SK-N-SH treated with all-trans-retinoic acid at 6 μM for 48 hours (cell line): ENCODE data around the gene TNFRSF1B.

ENCODE experiments used
- ATAC-seq: fragments of 200-7000 bp; cut with Tn5 transposase; 3 replicates; pipeline ENCODE4 v1.9.1; 2020; ENCODE audit warnings: mild to moderate bottlenecking, moderate library complexity
- ARNTL ChIP-seq: fragments of 450-650 bp; formaldehyde crosslinking; IDR thresholded peaks from 2 replicates; pipeline ENCODE4 v1.5.0; 2020; ENCODE audit warnings: low read depth, mild to moderate bottlenecking, moderate library complexity, borderline replicate concordance
- BACH2 ChIP-seq: fragments of 250-450 bp; sonication (Bioruptor Pico); IDR thresholded peaks from 2 replicates; pipeline ENCODE4 v1.9.0; 2021; ENCODE audit warnings: mild to moderate bottlenecking, borderline replicate concordance
- CREB5 ChIP-seq: fragments of 250-450 bp; sonication (Bioruptor Pico); IDR thresholded peaks from 2 replicates; pipeline ENCODE4 v1.5.1; 2020; ENCODE audit warnings: low read depth, mild to moderate bottlenecking, moderate library complexity
- CSDC2 ChIP-seq: fragments of 250-450 bp; sonication (Bioruptor Pico); IDR thresholded peaks from 2 replicates; pipeline ENCODE4 v1.5.0; 2020; ENCODE audit warnings: mild to moderate bottlenecking, moderate library complexity
- CSRNP3 ChIP-seq: fragments of 250-450 bp; sonication (Bioruptor Pico); IDR thresholded peaks from 2 replicates; pipeline ENCODE4 v1.5.1; 2021; ENCODE audit warnings: mild to moderate bottlenecking, moderate library complexity
- GLIS3 ChIP-seq: fragments of 250-450 bp; sonication (Bioruptor Pico); IDR thresholded peaks from 2 replicates; pipeline ENCODE4 v1.5.0; 2020; ENCODE audit warnings: mild to moderate bottlenecking, moderate library complexity
- ISL1 ChIP-seq: fragments of 250-450 bp; sonication (Bioruptor Pico); IDR thresholded peaks from 2 replicates; pipeline ENCODE4 v2.1.2; 2022; ENCODE audit warnings: mild to moderate bottlenecking, moderate library complexity
- OSR1 ChIP-seq: fragments of 250-450 bp; sonication (Bioruptor Pico); IDR thresholded peaks from 2 replicates; pipeline ENCODE4 v1.8.0; 2022; ENCODE audit warnings: moderate library complexity, mild to moderate bottlenecking, inconsistent platforms
- PATZ1 ChIP-seq: fragments of 250-450 bp; sonication (Bioruptor Pico); IDR thresholded peaks from 2 replicates; pipeline ENCODE4 v1.8.0; 2020; ENCODE audit warnings: mild to moderate bottlenecking, moderate library complexity, borderline replicate concordance
- POU6F1 ChIP-seq: fragments of 250-450 bp; sonication (Bioruptor Pico); IDR thresholded peaks from 2 replicates; pipeline ENCODE4 v1.8.0; 2021; ENCODE audit warnings: low read depth, mild to moderate bottlenecking, moderate library complexity, borderline replicate concordance
- PPARA ChIP-seq: fragments of 250-450 bp; sonication (Bioruptor Pico); IDR thresholded peaks from 2 replicates; pipeline ENCODE4 v1.5.0; 2020; ENCODE audit warnings: mild to moderate bottlenecking, borderline replicate concordance
- RARB ChIP-seq: fragments of 250-450 bp; sonication (Bioruptor Pico); IDR thresholded peaks from 2 replicates; pipeline ENCODE4 v1.8.0; 2021; ENCODE audit warnings: mild to moderate bottlenecking, moderate library complexity
- SNAI2 ChIP-seq: fragments of 250-450 bp; sonication (Bioruptor Pico); IDR thresholded peaks from 2 replicates; pipeline ENCODE4 v1.5.0; 2020; ENCODE audit warnings: mild to moderate bottlenecking, moderate library complexity
- TCF4 ChIP-seq: fragments of 250-450 bp; sonication (Bioruptor Pico); IDR thresholded peaks from 2 replicates; pipeline ENCODE4 v1.8.0; 2021; ENCODE audit warnings: mild to moderate bottlenecking, moderate library complexity, borderline replicate concordance
- TOX ChIP-seq: fragments of 250-450 bp; sonication (Bioruptor Pico); IDR thresholded peaks from 2 replicates; pipeline ENCODE4 v1.8.0; 2021; ENCODE audit warnings: mild to moderate bottlenecking, moderate library complexity, borderline replicate concordance
- TSHZ2 ChIP-seq: fragments of 250-450 bp; sonication (Bioruptor Pico); IDR thresholded peaks from 2 replicates; pipeline ENCODE4 v1.5.0; 2020; ENCODE audit warnings: mild to moderate bottlenecking, moderate library complexity
- ZC3H10 ChIP-seq: fragments of 250-450 bp; sonication (Bioruptor Pico); IDR thresholded peaks from 2 replicates; pipeline ENCODE4 v1.5.1; 2021; ENCODE audit warnings: mild to moderate bottlenecking, moderate library complexity
- ZFP3 ChIP-seq: fragments of 250-450 bp; sonication (Bioruptor Pico); IDR thresholded peaks from 2 replicates; pipeline ENCODE4 v1.5.0; 2020; ENCODE audit warnings: mild to moderate bottlenecking, moderate library complexity
- ZNF565 ChIP-seq: fragments of 450-650 bp; formaldehyde crosslinking; conservative IDR thresholded peaks from 2 replicates; pipeline ENCODE4 v1.5.0; 2020; ENCODE audit warnings: low read depth, mild to moderate bottlenecking, moderate library complexity
- ZNF70 ChIP-seq: fragments of 450-650 bp; formaldehyde crosslinking; IDR thresholded peaks from 2 replicates; pipeline ENCODE4 v1.5.0; 2020; ENCODE audit warnings: mild to moderate bottlenecking, moderate library complexity
- ZNF8 ChIP-seq: fragments of 450-650 bp; formaldehyde crosslinking; IDR thresholded peaks from 2 replicates; pipeline ENCODE4 v1.5.0; 2020; ENCODE audit warnings: mild to moderate bottlenecking, moderate library complexity

The TNFRSF1B gene

GRCh38 chr1:12149791-12150175 is 17.0 kb upstream of the TNFRSF1B start:
- no peak for ATAC-seq
- TF ChIP-seq ZFP3 (no peak), ZNF565 (peak; percentile 92)
- TF ChIP-seq, all 23 proteins: peak for 1

GRCh38 chr1:12150456-12151200 is 16.2 kb upstream of the TNFRSF1B start:
- no peak for TF ChIP-seq TOX (CRISPR knock-in tag)
- no peak for TF ChIP-seq RARB (CRISPR knock-in tag)
- no peak for TF ChIP-seq SNAI2
- no peak for TF ChIP-seq ZNF565
- no peak for TF ChIP-seq ARNTL (CRISPR knock-in tag)
- no peak for TF ChIP-seq TCF4
- TF ChIP-seq PPARA (CRISPR knock-in tag) = no peak
- no peak for TF ChIP-seq POU6F1 (CRISPR knock-in tag)
- ATAC-seq = no peak

- TF ChIP-seq ISL1 (CRISPR knock-in tag) = no peak
- TF ChIP-seq OSR1 = no peak
- TF ChIP-seq POU6F1 (CRISPR knock-in tag) = no peak
- no peak for TF ChIP-seq PPARA (CRISPR knock-in tag)
- TF ChIP-seq ARNTL (CRISPR knock-in tag) = no peak
- no peak for TF ChIP-seq ZNF8 (CRISPR knock-in tag)
- no peak for TF ChIP-seq ZNF70 (CRISPR knock-in tag)
- TF ChIP-seq ZC3H10 = no peak
- TF ChIP-seq ZFP3 = no peak
- no peak for TF ChIP-seq GLIS3
- TF ChIP-seq BACH2 (CRISPR knock-in tag) = no peak
- no peak for TF ChIP-seq CSDC2 (CRISPR knock-in tag)
- TF ChIP-seq TOX (CRISPR knock-in tag) = no peak
- TF ChIP-seq SNAI2 = no peak
Observed at GRCh38 chr1:12151465-12151864, 15.3 kb upstream of the TNFRSF1B start.

GRCh38 chr1:12152113-12152891 is 14.5 kb upstream of the TNFRSF1B start:
- no peak for ATAC-seq
- TF ChIP-seq TSHZ2 (CRISPR knock-in tag) (no peak), BACH2 (CRISPR knock-in tag) (no peak), PPARA (CRISPR knock-in tag) (no peak), ZFP3 (no peak), PATZ1 (CRISPR knock-in tag) (no peak), ZC3H10 (no peak), CREB5 (CRISPR knock-in tag) (no peak), ZNF8 (CRISPR knock-in tag) (no peak), OSR1 (no peak), CSRNP3 (CRISPR knock-in tag) (no peak), CSDC2 (CRISPR knock-in tag) (no peak), ZNF70 (CRISPR knock-in tag) (no peak), TCF4 (no peak), TOX (CRISPR knock-in tag) (no peak)

More at GRCh38 chr1:12151465-12151864, 15.3 kb upstream of the TNFRSF1B start:
- ATAC-seq = no peak
